Amygdala (tissue), 56 donors: Measurements from ENCODE around the gene LCN15.

Experiments used
- DNase-seq, 56 donors: peaks; one replicate each; lab custom pipeline; 2025; lab: John Stamatoyannopoulos, UW

Gene LCN15

GRCh38 chr9:136743639-136744211 is 20.6 kb downstream of the LCN15 start:
- DNase-seq = no peak

GRCh38 chr9:136742591-136743391 is 21.5 kb downstream of the LCN15 start, which contains the start of gene LCN10:
TSS of gene LCN10 (minus strand) at chr9:136742940. CDS start at chr9:136742903, 37 bp downstream.
- no peak for DNase-seq

GRCh38 chr9:136741883-136742571 is 22.3 kb downstream of the LCN15 start:
- DNase-seq = no peak

GRCh38 chr9:136740971-136741882 is 23.1 kb downstream of the LCN15 start:
- DNase-seq = peak in 16 of 56 donors; percentile 9 to 67 (median 32)

- no peak for DNase-seq
Observed at GRCh38 chr9:136740491-136740890, 23.8 kb downstream of the LCN15 start.

- no peak for DNase-seq
Observed at GRCh38 chr9:136740069-136740468, 24.2 kb downstream of the LCN15 start.

- DNase-seq = no peak
Observed at GRCh38 chr9:136739509-136739908, 24.8 kb downstream of the LCN15 start.

GRCh38 chr9:136738960-136739359 is 25.4 kb downstream of the LCN15 start:
- DNase-seq = no peak

GRCh38 chr9:136735812-136736480 is 28.4 kb downstream of the LCN15 start:
- no peak for DNase-seq

- no peak for DNase-seq
Observed at GRCh38 chr9:136734837-136735496, 29.4 kb downstream of the LCN15 start.

- DNase-seq = no peak
Observed at GRCh38 chr9:136733611-136734010, 30.7 kb downstream of the LCN15 start.

- DNase-seq = no peak
Observed at GRCh38 chr9:136732444-136733178, 31.7 kb downstream of the LCN15 start.

GRCh38 chr9:136729926-136730325 is 34.4 kb downstream of the LCN15 start:
- DNase-seq = no peak

GRCh38 chr9:136729144-136729543 is 35.2 kb downstream of the LCN15 start:
- no peak for DNase-seq

GRCh38 chr9:136728548-136729123 is 35.7 kb downstream of the LCN15 start:
- DNase-seq = peak in 1 of 56 donors; percentile 11

GRCh38 chr9:136728080-136728547 is 36.2 kb downstream of the LCN15 start:
- DNase-seq = peak in 55 of 56 donors; percentile 13 to 91 (median 72)

GRCh38 chr9:136726631-136727191 is 37.6 kb downstream of the LCN15 start:
- no peak for DNase-seq

GRCh38 chr9:136726118-136726517 is 38.2 kb downstream of the LCN15 start:
- no peak for DNase-seq
